CD4-positive, alpha-beta T cell treated with Interleukin-1 beta for 1 hour (primary cell): ENCODE data around the gene FBXL17.

Experiments
- DNase-seq, 2 donors: peaks; one replicate each; pipeline ENCODE4 v3.0.0-alpha.2; 2020 to 2022

FBXL17 gene

DNA sequence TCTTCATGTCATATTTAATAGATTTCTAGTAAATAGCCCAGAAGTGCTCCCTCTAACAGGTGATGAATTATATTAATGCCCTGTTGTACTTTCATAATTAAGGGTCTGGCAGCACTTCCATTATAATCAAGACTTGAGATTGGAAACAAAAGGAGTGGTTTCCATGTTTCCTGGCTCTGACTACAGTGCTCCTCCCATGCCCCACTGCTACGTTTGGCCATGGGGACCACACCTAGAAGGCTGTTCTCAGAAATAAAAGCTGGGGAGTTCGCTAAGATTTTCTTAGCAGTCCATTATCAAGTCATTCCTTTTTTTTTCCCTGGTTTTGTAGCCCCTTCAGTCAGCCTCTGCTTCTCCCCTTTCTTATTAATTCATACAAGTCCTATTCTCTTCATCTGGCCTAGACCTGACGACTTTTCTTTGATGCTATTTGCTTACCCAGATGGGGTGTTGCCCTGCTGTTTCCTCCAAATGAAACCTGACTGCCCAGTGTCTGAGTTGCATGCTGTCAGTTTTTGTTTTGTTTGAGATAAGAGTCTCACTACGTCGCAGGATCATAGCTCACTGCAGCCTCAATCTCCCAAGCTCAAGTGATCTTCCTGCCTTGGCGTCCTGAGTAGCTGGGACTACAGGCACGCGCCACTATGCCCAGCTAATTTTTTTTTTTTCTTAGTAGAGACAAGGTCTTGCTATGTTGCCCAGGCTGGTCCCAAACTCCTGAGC is 399.0 kb downstream of the FBXL17 start:
- no peak for DNase-seq

DNA sequence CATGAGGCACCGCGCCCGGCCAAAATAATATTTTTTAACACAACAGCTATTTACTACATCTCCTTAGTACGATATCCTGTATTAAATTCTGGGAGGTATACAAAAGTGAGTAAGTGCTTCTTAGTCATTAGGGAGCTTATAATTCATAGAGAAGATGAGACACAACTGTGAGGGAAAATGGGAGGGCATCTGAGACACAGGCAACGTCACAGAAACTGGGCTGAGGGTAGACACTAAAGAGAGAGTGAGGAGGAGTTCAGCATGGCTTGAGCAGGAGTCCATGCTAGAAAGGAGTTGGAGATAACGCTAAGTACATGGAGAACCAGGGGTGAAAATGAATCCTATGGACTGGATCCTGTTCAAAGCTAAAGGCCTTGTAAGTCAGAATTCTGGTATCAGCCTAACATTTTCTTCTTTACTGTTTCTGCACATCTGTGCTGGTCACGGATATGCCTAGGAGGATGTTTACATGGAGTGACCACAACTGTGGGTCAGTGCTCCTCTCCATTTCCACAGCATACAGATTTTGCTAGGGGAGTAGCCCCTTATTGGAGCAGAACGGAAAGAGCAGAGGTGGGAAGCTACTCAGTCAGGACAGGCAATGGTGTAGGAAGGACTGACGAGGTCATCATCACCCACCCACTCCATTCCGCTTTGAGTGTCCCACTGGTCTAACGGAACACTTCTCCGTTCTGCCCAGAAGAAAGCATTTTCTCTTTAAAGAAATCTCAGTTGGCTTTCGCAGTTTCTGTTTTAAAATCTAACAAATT is 400.8 kb downstream of the FBXL17 start:
- no peak for DNase-seq

DNA sequence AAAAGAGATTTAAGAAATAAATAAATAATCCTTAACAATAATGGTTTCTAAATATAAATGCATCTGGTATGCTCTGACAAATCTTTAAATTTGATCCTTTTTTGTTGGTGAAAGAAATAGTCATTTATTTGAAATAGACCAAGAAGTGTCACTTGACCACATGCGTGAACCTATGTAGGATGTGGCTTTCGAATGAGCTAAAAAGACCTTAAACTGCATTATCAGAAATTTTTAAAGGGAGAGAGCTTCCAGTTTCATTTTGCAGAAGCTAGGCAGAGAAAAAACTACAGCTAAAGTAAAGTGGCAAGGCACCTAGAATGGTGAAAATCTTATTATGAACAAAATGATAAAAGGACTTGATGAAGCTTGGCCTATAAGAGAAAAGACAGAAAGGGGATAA is 402.0 kb downstream of the FBXL17 start:
- DNase-seq, result peak in 1 of 2 donors; percentile 15

DNA sequence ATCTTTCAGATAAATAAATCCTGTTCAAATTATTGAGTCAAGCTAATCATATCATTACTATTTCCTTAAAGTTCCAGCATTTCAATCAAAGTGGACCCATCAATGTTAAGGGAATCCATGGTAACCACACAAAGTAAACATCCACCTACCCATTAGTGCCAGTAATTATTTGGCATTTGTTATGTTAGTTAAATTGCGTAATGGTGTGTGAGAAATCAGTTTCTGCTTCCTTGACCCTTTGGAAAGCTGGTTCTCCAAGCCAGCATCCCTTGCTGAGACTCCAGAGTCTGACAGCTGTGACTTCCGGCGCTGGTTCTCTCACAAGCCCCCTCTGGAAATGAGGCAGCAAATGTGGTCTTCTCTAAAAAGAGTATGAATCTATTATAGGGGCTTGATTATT is 402.6 kb downstream of the FBXL17 start:
- DNase-seq, result no peak

DNA sequence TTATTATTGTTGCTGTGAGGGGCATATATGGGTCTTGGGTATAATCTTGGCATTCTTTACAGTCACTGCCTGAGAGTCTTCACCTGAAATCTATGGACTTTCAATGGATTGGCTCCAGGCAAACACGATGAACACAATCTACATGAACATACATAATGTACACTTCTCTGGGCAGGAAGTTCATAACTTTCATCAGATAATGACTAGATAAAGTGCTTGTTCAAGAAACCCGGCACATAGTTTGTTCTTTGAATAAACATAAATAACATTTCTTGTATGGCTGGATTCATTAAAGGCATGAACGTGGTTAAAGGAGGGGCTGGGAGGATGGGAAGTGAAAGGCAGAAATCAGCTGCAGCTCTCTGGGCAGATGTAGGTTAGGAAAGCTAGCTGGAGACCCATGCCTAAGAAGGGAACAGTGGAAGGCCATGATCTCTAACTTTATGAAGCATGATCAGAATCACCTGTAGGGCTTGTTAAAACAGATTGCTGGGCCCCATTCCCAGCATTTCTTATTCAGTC is 404.3 kb downstream of the FBXL17 start:
- DNase-seq, result no peak

DNA sequence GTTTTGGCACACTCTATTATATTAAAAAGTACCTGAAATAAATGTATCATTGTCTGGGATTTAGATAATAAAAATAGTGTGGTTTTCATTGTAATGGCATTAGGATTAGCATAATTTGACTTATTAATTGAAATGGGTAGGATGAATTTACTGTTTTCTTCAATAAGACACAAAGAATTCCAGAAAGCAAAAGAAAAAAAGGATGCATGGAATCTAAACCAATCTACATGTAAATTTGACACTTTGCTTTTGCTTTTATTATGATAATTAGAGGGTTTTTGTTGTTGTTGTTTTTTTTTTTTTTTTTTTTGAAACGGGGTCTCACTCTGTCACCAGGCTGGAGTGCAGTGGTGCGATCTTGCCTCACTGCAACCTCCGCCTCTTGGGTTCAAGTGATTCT is 406.3 kb downstream of the FBXL17 start:
- DNase-seq, result no peak

DNA sequence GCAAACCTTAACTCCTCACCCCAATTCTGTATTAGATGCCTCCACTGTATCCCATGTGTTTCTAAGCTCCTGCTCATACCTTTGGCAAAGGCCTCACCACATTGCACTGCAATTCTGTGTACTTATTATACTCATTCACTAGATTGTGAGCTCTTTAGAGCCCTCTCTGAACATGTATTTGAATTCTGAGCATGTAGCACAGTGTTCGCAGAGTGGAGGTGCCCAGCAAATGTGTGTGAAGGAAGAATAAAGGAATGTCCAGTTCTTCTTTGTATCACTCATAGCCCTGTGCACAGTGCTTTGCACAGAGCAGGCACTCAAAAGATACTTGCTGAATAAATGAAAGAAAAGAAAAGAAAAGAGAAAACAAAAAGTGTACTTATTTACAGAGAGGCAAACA is 410.1 kb downstream of the FBXL17 start:
- DNase-seq, result no peak

DNA sequence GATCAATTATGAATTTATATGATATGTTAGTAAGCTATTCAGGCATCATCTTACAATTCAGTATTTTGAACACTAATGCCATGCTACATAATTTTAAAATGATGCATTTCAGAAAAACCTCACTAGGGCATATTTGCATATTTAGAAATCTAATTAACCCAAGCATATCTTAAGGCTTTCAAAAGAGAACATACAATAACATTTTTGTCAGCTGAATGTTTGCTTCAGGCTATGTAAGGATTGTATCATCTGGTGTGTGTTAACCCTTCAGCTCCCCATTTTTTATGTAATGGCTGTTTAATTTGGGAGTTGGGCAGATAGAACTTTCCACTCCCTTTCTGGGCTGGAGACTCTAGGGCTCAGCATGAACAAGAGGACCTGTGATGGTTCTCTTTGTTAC is 412.1 kb downstream of the FBXL17 start:
- DNase-seq, result no peak

DNA sequence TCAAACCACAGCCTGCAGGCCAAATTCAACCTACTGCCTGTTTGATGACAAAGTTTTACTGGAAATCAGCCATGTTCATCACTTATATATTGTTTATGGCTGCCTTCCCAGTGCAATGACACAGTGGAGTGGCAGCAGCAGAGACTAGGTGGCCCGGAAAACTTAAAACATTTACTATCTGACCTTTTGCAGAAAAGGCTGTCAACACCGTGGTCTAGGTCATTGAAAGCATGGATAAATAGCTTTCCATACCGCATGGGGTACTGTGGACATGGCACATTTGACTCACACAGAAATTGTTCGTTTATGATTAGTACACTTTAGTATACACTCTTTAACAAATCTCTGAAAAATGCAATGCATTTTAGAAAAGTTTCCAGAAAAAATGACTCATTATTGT is 412.9 kb downstream of the FBXL17 start:
- no peak for DNase-seq

DNA sequence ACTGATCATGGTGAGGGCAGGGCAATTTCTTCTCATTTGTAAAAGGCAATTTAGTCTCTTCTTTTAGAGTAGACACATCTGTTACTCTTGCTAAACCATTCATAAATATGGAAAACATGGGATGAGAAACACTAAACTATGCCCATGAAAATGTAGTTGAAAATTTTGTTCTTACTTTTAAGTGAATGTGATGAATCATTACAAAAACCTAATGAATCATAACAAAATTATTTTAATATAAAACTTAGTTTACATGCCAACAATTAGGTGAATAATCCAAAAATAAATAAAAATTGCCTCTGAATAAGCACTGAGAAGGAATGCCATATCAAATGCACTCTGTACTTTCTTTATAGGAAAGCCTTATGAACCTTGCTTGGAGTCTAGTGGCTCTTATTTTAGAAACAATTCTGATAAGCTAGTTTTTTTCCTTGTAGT is 413.5 kb downstream of the FBXL17 start:
- no peak for DNase-seq

DNA sequence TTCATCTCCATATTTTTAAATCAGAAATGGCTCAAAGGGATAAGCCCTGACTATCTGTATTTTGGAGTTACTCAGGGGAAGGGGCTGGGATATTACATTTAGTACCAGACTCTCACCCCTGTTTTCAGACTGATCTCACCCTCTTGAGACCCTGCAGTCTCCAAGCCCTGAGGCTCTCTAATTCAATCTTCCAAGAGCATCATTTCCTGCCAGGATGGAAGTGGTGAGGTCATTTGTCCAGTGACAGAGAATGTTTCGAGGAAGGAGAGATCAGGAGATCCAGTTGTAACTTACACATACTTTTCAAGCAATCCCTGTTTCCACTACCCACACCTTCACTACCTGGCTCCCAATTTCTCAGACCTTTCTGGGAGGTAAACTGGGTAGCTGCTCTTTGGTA is 415.7 kb downstream of the FBXL17 start:
- DNase-seq, result no peak

DNA sequence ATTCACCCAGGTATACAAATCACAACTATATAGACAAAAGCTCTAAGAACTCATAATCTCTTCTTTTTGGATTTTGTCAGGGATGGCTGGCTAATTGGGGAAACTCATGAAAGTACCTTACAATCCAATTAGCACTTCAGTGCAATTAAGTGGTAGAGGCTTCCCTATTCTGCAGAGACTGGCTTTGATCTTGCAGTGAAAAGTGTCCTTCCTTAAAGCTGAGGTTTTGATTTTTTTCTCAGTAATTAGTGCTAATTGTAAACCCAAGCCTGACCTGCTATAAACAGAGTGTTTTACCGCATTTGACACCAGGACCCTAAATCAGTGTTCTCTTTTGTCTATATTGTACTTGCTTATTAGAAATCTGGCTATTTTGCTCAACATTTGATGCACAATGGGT is 417.2 kb downstream of the FBXL17 start:
- no peak for DNase-seq

DNA sequence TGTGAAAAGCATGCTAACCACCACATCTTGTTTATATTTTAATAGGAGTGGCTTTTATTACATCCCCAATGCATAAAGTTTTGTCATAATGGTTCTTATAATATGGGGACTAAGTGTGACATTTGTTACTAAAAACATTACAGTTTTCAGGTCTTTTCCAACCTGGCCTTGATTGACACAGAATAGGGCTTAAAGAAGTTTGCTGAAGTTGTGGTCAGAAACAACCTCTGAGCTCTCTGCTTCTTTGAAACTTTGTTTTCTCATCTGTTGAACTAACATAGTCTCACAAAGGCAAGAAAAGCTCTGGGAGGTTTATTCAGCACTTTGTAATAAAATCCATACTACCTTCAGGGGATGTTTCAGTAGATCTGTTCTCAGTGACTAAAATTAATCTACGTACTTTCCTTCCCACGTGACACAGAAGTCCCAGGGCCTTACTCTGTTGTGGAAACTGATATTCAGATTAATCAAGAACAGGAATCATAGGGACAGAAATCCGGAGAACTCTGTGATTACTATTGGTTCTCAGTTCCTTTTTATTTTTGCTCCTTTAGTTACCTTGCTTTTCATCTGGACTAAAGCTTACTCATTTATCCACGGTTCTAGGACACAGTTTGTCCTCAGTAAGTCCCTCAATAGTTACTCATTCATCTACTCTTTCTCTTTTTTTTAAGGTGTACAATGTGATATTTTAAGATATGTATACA is 422.2 kb downstream of the FBXL17 start:
- DNase-seq, result no peak

DNA sequence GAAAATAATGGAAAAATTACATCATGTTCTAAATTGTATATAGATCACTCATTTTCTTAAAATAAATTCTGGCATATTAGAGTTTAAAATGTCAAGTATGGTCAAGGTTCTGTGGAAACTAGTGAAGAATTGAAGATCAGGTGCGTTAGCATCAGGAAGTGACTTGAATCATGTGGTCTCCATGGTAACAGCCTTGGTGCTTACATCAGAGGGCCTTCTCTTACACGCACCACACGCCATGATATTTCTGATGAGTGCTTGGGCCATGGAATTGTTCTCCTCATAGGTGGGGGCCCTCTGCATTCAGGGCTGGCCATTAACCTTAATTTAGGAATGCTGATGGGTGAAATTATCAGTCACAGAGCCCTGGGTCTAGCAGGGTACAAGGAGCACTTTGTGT is 423.0 kb downstream of the FBXL17 start:
- DNase-seq, result no peak

DNA sequence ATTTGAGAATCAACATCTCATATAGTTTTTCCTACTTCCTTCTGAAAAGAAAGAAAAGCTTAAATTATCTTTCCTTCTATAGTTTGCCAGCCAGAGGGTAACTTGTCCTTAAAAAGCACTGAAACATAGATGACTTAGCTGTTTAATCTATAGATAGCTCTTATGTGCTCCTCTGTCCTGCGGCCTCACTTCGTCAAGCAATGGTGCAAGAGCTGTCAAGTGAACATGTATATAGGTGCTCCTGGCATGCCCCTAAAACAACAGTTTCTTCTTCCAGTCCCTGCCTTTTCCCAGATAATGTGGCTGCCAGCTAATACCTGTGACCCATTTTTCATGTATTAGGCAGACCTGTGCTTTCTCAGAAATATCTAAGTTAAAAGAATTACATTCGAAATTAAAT is 423.5 kb downstream of the FBXL17 start:
- no peak for DNase-seq

DNA sequence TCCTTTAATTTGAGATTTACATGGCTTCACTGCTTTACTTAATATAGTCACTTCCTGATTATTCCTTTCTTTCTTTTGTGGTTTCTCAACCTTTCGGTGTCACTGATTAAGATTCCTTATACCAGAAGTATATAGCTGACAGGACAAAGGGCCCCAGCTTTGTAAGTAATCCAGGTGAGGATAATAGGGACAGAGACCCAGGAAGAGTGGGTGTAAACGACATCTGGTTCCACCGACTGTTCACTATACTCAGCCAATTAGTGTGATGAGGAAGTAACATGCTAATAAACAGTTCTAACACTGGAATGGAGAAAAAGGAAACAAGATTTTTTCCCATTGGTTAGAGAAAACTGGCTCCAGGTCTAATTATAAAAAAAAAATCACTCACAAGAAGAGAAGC is 424.8 kb downstream of the FBXL17 start:
- DNase-seq, result no peak

DNA sequence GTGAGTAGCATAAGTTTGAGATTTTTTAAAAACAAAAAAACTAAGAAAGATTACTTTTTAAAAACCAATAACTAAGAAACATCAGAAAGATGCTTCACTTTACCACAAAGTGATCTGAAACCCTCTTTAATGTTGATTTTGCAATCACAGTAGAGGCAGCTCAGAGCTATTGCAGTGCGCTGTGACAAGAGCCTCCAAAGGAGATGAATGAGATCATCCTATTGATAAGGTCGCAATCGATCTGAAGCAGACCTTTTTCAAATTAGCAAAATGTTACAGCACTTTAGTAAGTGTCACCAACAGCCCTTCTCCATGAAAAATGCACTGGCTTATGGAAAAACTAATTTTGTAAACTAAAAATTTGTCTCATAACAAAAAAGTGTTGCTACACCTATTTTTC is 426.6 kb downstream of the FBXL17 start:
- no peak for DNase-seq

DNA sequence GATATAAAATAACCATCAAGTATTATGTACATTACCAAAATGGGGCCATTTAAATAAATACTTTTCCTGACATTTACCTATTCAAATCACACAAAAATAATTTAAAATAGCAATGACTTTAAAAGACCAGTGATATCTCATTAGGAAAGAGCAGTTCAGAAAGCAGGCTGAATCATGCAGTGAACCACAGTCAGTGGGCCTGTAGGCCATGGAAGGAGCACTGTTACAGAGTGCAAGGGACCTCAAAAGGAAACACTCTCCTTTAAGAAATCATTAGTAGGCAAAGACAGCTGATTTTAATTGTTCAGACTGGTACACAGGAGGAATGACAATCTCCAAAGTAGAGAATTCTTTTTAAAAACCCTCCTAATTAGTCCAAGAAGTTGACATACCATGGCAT is 427.6 kb downstream of the FBXL17 start:
- no peak for DNase-seq

DNA sequence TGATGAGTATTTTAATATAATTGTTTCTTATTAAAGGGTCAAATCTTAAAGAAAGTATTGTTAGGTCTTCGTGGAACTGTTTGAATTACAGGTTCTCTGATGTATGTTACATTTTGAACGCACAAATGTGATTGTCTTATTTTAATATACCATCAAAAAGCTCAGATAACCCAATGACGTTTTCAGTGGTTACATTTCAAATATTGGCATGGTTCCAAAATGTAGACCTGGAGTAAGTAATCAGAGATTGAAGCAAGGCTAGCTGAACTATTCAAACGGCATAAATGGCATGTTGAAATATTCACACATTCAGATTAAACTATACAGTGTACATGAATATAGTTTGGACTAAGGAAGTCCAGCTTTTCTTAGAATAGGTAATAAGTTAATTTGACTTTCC is 429.4 kb downstream of the FBXL17 start:
- no peak for DNase-seq

DNA sequence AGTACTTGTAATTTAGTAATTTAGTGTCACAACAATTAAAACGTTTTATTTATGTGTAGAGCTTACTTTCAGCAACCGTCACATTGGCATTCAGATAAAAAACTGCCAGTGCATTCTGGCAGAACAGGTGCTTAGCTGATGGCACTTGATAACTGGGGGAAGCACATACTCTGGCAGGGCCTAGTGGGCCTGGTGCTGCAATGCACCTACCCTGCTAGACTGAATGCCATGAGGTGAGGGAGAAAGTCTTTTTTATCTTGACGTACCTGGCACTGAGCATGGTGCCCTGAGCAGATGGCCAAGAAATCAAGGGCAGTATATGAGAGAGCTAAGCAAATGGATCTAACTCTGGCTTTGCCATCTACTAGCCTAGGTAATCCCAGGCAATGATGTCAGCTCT is 430.6 kb downstream of the FBXL17 start:
- no peak for DNase-seq

DNA sequence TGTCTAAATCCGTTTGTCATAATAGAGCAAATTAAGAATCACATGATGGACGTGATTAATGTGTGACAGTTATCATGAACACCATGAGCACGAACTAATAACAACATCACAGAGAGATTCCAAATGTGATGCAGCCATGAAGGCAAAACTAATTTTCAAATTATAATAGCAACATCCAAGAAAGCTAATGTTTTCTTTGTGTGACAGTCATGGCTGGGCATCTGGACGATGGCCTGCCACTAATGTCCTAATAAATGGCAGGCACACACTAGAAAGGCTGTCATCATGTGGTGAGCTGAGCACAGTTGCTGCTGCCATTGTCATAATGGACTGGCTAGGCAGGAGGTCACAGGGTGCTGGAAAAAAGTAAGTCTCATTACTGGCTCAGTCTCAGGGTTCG is 431.1 kb downstream of the FBXL17 start:
- DNase-seq, result no peak

DNA sequence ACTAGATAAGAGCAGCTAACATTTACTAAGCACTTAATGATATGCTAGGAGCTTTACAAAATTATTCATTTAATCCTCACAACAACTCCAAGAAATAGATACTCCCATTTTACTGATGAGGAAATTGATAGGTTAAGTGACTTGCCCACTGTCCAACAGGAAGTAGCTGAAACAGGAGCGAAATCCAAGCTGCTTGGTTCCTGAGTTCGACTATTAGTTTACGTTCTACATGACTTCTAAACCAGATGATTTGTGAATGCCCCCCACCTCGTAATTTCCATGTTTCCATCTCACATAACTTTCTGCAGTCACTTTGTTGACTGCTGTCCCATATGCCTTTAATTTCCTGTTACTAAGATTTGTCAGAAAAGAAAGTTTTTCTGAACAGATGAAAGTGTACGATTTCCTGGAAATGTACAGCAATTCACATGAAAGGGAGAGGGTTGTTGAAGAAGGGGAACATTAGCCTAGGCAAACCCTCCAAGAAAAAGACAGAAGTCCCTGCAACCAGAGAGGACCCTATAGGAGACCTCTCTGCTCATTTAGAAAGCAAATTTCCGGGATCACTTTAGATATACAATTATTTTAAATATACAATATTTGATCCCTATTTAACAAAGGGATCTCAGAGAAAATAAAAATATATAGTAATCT is 432.1 kb downstream of the FBXL17 start:
- DNase-seq, result no peak

DNA sequence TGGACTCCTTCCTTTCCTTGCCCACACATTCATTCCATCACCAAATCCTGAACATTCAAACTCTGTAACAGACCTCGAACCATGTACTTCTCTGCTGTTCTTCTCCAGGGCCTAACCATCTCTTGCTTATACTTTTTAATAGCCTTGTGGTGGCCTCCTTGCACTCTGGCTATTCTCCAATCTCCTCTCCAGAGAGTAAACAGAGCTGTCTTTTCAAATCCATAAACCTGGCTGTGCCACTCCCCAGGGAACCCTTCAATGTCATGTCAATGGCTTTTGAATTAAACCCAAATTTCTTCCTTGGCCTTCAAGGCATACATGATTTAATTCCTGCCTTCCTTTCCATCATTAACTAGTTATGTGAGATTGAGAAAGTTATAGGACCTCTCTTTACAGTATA is 433.5 kb downstream of the FBXL17 start:
- DNase-seq, result no peak
